Stimulated activated CD4-positive, alpha-beta T cell treated with anti-CD3 and anti-CD28 coated beads, Interleukin-1b, Interleukin-23, amount 100 ng/mL, for 1 hour (primary cell): ENCODE measurements around the gene MUC6.

Source experiments
- DNase-seq, 2 donors: peaks; one replicate each; pipeline ENCODE4 v3.0.0-alpha.2; 2020; ENCODE audit warnings: low read depth in 2 of 2

The MUC6 gene

GRCh38 chr11:1052133-1053011, 15.9 kb upstream of the MUC6 start:
- no peak for DNase-seq

GRCh38 chr11:1051356-1052132, 15.0 kb upstream of the MUC6 start:
- no peak for DNase-seq

DNA sequence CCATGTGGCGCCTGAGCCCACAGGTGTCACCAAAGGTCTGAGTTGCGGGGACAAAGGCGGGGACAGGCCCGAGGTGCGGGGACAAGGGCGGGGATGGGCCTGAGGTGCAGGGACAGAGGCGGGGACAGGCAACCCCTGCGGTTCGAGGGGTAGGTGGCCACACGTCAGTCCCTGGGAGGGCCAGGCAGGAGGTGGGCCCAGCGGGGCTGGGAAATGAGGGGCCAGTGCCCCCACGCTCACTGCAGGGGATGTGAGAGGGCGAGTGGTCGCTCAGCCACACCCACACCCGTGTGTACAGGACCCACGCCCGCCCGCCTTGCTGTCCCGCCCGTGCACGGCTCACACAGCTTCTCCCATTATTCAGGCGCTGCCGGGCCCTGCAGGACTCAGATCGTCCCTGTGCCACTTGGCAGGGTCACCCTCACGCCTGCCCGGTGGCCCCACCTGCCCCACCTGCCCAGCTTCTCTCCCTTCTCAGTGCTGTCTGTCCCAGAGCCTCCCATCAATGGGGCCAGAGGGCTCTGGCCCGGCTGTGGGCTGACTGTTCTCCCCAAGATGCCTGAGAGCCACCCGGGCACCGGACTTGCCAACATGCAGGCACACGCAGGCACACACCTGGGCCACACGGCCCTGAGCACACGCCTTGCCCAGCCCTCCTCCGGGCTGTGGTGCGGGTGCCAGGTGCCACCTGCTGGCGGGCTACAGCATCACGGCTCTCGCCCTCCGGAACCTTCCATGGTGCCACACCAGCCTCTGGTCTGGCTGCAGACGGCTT, 14.2 kb upstream of the MUC6 start:
- peak; percentile 34 to 46 for DNase-seq

DNA sequence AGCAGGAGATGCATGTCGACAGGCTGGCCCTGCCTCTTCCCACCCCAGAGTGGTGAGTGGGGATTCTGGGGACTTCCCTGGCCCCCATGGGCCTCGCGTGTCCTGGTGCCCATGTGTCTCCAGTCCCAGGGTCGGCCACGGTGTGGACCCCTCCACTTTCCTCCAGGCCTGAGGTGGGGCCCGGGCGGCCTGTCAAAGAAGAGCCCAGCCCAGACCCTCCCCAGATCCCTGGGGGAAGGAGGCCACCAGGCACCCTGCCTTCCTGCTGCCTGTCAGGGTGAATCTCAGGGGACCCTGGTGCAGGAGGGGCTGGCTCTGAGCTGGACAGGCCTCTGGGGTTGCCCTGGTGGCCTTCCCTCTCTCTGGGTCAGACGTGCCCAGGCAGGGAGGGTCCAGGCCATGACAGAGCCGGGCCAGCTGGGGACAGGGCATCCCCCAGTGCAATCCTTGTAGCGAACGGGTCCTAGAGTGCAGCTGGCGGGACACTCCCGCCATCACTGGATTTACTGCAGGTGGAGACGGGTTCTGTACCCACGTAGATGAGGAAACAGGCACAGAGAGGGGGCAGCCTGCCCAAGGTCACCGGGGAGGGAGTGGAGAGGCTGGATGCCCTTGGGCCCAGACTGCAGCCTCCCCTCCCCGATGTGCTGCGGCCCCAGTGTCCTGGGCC, 13.5 kb upstream of the MUC6 start:
- no peak for DNase-seq

DNA sequence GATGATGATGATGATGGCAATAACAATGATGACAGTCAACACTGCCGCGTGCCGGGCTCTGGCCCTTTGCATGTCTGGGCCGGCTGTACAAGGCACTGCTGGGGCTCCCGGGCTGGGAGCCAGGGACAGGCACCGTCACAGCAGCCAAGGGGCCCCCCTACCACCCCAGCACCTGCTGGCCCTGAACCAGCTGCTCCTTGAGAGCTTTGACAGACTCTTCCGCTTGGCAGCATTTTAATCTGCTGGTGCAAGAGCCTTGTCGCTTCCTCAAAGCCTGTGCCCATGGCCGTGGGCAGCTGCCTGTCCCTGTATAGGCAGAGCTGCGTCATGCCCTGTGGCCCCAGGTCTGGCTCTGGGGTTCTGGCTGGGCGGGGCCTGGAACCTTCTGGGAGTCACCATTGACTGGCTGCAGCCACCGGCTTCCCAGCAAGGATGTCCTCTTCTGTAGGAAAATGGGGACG, 12.9 kb upstream of the MUC6 start:
- DNase-seq, result no peak

GRCh38 chr11:1049071-1049405, 12.5 kb upstream of the MUC6 start:
- no peak for DNase-seq

DNA sequence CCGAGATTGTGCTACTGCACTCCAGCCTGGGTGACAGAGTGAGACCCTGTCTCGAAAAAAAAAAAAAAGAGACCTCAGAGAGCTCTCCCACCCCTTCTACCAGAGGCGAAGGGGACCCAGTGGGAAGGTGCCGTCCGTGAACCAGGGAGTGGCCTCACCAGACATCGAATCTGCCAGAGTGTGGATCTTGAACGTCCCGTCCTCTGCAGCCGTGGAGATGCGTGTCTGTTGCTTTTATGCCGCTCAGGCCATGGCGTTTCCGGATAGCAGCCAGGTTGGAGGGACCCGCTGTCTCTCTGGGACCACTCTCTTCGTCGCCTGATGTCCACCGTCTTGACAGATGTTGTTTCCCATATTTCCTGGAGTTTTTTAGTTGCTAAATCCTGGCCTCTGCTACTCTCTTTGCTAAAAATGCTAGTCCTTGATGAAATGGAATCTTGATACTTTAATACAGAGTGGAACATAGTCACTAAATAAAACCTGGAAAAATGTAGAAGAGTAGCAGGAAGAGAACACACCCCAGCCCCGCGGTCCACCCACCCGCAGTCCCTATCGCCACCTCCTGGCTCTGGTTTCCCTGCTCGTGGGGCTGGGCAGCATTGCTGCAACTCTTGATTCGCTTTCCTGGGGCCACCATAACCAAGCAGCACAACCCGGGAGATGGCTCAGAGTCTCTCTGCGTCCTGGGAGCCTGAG, 12.0 kb upstream of the MUC6 start:
- DNase-seq, result no peak

GRCh38 chr11:1047595-1048156, 11.2 kb upstream of the MUC6 start:
- no peak for DNase-seq

- DNase-seq, result no peak
These were observed 7.6 kb upstream of the MUC6 start for GRCh38 chr11:1044160-1044559.

- no peak for DNase-seq
These were observed 7.1 kb upstream of the MUC6 start for GRCh38 chr11:1043563-1044096.

- DNase-seq, result no peak
These were observed 6.4 kb upstream of the MUC6 start for GRCh38 chr11:1042626-1043562.

GRCh38 chr11:1041936-1042608, 5.6 kb upstream of the MUC6 start:
- DNase-seq, result no peak

GRCh38 chr11:1041471-1041870, 5.0 kb upstream of the MUC6 start:
- DNase-seq, result no peak

DNA sequence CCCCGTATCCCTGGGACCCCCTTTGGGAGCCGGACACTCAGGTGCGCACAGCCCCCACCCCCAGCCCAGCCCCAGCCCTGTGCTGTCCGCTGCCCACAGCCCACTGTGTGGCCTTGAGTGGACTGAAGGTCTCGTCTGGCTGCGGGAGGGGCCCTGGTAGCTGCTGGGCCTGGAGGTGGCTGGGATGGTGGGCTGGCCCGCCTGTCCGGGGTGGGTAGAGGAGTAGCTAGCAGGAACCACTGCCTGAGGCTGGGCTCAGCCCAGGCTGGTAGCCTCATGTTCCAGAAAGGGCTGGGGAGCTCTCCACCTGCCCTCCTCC, 4.6 kb upstream of the MUC6 start:
- no peak for DNase-seq

DNA sequence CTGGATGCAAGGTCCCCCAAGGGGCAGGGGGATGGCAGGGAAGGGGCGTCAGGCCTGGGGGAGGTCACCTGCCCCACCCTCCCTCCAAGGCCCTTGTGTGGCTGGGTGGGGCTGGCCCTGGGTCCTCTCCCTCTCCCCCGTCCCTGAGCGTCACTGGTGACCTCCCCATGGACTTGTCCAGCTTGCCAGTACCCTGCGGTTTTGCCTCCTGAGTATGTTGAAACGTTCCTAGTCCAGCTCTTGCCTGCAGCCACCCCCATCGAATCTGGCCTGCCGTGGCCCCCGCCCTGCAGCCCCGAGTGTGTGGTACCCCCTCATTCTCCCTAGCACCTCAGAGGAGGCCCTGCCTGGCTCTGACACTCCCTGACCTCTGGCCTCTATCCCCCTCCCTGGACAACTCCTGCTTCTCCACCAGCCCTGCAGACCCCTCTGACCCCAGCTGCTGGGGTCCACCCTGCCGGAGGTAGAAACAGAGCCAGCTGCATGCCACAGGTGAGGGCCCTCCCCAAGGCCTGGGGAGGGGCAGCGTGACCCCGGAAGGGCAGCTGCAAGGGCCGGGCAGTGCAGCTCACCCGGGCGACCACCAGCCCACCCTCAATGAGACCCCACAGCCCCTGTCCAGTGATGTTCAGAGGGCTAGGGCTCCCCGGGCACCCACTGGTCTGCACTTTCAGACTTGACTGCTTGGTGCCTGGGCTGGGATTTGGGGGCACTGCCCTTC, 4.1 kb upstream of the MUC6 start:
- no peak for DNase-seq

GRCh38 chr11:1039481-1040427, 3.2 kb upstream of the MUC6 start:
- DNase-seq, result no peak

DNA sequence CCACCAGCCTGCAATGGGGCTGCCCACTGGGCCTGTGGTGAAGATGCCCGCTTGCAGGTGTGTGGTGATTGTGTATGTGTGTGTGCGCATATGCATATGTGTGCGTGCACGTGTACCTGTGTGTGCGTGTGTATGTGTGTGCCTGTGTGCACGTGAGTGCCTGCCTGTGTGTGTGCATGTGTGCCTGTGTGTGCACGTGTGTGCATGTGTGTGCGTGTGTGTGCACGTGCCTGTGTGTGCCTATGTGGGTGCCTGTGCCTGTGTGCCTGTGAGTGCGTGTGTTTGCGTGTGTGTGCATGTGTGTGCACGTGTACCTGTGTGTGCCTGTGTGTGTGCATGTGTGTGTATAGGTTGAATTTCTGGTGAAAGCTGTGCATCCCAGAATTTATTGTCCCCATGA, 2.4 kb upstream of the MUC6 start:
- no peak for DNase-seq
